DMS 273 (cell line): ENCODE results near the gene CCDC81.

Experiments used
- DNase-seq: peaks from one replicate; lab custom pipeline; 2025; ENCODE audit not compliant: unreplicated experiment; lab: John Stamatoyannopoulos, UW

Gene CCDC81

DNA sequence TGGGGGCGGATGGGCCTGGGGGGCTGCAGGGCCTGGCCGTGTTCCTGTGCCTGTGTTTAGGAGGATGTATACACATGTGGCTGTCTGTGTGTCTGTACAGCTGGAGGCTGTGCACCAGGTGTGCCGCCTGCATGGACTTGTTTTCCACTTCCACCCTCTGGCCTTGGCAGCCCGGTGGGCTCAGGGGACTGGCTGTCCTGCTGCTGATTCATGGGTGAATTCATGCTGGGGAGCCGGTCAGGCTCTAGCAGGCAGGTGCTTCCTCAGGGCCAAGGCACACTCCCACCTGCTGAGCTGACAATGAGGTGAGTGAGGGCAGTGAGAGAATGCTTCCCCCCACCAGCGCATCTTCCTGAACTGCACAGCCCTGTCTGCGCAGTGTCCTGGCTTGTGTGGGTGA lies 88.4 kb downstream of the CCDC81 start:
- no peak for DNase-seq

DNA sequence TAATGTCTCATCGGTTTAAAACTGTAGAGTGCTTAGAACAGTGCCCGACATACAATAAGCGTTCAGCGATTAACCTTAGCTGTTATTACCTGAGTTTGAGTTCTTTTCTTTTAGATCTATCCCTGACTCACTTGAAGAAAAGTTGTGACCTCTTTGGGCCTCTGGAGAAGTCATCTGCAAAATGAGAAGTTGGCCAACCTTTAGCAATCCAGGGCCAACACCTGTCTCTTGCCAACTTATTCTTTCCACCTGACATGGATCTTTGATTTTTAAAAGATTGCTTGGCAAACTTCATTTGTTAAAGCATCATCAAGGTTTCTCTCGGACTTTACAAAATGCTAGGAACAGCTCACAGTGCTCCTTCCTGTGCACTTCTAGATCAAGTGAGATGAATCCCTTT lies 89.3 kb downstream of the CCDC81 start:
- DNase-seq, result no peak

DNA sequence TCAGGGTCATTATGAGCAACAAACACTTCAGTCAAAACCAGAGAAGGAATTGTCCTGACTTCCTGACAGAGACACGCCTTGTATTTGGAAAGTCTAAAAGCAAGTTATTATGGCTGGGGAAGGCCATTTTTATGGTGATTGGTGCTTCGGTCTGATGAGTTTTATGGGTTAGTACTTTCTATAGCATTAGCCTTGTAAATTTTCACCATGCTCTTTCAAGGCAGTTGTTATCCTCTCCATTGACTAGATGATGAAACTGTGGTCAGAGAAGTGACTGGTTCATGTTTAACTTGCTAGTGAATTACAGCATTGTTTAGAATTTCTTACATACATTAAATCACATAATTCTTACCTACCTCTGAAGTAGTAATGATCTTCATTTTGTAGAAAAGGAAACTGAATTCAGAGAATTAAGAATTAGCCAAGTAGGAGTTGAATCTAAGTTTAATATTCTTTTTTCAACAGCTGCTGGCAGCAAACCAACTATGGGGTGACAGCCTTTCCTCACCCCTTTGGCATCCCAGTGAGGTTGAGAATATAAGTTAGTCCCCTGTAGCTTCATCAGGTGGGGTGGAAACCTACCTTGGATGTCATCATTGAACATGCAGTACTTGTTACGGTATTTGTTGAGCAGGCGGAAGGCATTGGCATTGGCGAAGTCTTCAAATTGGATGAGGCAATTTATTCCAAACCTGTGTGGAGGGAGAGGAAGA lies 90.0 kb downstream of the CCDC81 start:
- no peak for DNase-seq

DNA sequence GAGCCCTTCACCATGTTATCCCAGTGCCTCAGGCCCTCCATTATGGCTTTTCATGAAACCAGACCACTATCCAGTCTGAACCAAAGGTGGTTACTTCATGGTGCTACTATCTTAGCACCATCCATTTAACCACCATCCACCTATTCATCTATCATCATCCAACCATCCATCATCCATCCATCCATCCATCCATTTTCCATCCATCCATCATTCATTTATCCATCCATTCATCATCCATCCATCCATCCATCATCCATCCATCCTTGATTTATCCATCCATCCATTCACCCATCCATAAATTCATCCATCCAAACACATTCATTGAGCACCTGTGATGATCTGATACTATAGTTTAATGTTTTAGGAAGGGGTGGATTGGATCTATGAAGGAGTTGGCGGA lies 93.5 kb downstream of the CCDC81 start:
- no peak for DNase-seq

DNA sequence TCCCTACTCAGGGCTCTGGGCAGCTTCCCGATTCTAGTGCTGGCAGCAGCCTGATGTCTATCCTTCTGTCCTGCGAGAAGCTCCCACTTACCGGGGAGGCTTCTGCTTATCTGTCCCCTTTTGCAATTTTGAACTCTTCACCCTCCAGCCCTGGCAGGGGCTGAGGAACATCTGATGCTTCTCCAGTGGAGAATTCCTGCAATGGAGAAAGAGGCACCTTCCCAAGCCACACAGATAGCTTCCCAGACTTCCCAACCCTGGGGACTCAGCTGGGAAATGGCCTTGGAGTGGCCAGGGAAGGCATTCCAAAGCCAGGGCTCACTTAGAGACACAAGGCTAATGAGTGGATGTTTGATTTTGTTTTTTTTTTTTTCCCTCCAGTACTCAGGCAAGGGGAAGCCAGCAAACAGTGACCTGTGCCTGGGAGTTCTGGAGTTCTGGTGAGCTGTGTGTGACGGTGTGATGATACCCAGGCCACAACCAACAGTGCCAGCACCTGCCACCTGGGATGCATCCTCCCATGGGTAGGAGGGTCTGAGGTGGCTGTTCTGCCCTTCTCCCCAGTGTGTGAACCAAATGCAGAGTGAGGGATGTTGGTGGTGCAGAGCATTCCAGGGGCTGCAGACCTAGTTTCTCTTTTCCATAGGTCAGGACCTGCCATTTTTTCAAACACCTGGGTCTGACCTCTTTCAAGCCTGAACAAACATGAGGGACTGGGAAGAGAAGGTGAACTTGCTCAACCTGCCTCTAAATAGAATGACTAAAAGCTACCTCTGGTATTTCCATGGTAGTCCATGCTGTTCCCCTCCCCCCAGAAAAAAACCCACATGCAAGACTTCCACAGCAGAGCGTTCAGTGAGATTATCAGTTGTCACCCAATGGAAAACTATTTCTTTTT lies 95.1 kb downstream of the CCDC81 start:
- DNase-seq, result no peak
